NCI-H2081 treated with DMSO at 0.1 percent for 48 hours (cell line): ENCODE data around the gene SYT8.
"Not testable (repeated sequence)": the region's sequence is repeated elsewhere in the genome, so short reads cannot be mapped to it uniquely, and the experiment has no call there.

Experiments
- DNase-seq: peaks from one replicate; lab custom pipeline; 2025; lab: John Stamatoyannopoulos, UW

The SYT8 gene, protein sequence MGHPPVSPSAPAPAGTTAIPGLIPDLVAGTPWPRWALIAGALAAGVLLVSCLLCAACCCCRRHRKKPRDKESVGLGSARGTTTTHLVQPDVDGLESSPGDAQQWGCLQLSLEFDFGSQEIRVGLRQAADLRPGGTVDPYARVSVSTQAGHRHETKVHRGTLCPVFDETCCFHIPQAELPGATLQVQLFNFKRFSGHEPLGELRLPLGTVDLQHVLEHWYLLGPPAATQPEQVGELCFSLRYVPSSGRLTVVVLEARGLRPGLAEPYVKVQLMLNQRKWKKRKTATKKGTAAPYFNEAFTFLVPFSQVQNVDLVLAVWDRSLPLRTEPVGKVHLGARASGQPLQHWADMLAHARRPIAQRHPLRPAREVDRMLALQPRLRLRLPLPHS

DNA sequence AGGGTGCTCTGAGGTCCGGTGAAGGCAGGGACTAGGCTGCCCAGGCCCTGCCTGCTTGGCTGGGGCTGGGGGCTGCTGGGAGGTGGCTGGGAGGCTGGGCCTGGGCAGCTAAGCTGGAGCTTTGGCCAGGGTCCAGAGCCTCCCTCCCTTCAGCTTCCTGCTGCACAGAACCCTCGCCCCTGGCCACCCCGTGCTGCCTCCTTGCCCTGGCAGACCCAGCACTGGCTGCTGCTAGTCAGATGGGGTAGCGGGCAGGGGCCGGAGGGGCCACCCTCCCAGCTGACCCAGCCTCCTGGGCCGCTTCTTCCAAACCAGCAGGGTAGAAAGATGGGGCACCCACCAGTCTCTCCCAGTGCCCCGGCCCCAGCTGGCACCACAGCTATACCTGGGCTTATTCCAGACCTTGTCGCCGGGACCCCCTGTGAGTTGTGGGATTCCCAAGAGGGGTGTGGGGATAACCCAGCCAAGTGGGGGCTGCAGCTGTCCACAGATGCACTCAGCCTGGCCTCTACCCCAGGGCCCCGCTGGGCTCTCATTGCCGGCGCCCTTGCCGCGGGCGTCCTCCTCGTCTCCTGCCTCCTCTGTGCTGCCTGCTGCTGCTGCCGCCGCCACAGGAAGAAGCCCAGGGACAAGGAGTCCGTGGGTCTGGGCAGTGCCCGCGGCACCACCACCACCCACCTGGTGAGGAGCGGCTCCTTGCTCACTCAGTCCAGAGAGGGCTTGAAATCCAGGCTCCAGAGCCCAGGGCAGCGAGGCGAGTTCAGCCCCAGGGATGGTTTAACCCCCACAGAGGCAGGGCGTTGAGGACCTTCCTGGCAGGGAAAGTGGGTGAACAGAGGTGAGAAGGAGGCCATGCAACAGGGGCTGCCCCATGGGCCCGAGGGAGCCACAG, at the start of gene SYT8:
Gene SYT8 (plus strand): TSS at position 212 of the 892 bp plus-strand sequence. CDS start 116 bp downstream, at position 328.
- no peak for DNase-seq

DNA sequence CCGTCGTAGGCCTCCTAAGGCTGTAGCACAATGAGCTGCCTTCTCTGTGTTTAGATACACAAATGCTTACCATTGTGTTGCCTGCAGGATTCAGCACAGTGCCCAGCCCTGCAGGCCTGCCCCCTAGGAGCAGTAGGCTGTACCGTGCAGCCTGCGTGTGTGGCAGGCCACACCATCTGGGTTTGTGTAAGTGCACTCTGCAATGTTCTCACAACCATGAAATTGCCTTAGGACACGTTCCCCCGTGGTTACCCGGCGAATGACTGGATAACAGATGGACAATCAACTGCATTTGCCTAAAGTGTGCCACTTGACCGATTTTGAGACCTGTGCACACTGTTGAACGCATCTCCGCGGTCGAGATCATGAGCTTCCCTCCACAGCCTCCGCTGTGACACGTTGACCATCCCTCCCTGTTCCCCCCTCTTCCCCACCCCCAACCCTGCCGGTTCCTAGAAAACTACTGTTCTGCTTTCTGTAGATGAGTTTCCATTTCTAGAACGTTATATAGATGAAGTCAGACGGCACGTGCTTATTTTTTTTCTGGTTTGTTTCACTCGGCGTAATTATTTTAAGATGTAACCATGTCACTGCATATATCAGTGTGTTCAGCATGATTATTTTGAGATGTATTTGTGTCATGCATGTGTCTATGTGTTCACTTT, 48.9 kb upstream of the SYT8 start:
- no peak for DNase-seq

DNA sequence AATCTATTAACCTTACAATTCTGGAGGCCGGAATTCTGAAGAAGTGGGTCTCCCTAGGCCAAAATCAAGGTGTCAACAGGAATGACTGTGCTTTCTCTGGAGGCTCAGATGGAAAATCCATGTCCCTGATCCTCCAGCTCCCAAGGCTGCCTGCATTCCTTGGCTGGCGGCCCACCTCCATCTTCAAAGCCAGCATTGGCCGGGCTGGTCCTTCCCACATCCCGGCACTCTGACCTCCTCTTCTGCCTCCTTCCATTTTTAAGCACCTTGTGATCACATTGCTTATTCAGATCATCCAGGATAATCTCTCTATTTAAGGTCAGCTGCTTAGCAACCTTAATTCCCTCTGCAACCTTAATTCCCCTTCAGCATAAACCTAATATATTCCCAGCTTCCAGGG, 48.3 kb upstream of the SYT8 start:
- DNase-seq, result no peak

DNA sequence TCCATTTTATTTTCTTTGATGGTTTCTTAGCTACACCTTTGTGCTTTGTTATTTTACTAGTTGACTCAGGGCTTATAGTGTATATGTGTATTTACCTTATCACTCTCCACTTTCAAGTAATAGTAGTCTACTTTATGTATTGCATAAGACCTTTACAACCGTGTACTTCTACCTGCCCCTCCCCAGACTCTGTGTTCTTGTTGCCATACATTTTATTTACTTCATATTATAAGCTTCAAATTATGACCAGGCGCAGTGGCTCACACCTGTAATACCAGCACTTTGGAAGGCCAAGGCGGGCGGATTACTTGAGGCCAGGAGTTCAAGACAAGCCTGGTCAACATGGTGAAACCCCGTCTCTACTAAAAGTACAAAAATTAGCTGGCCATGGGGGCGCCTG, 42.9 kb upstream of the SYT8 start:
- DNase-seq, result no peak

DNA sequence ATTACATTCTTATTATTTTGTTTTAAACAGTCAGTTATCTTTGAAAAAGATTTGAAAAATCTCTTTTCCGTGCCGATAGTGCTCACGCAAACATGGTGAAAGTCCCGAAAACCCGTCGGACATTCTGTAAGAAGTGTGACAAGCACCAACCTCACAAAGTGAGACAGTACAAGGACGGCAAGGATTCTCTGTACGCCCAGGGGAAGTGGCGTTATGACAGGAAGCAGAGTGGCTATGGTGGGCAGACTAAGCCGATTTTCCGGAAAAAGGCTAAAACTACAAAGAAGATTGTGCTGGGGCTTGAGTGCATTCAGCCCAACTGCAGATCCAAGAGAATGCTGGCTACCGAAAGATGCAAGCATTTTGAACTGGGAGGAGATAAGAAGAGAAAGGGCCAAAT, 42.3 kb upstream of the SYT8 start:
- no peak for DNase-seq

DNA sequence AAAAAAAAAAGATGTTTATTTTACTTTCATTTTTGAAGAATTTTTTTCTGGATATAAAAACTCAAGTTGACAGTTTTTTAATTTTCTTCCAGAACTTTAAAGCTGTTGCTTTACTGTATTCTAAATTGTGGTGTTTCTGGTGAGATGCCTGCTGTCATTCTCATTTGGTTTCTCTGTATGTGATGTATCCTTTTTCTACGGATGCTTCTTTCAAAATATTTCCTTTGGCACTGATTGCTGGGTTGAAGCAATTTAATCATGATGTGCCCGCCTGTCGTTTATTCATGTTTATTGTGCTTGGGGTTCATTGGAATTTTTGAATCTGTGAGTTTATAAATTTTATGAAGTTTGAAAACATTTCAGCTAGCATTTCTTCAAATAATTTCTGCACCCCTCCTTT, 41.7 kb upstream of the SYT8 start:
- no peak for DNase-seq

DNA sequence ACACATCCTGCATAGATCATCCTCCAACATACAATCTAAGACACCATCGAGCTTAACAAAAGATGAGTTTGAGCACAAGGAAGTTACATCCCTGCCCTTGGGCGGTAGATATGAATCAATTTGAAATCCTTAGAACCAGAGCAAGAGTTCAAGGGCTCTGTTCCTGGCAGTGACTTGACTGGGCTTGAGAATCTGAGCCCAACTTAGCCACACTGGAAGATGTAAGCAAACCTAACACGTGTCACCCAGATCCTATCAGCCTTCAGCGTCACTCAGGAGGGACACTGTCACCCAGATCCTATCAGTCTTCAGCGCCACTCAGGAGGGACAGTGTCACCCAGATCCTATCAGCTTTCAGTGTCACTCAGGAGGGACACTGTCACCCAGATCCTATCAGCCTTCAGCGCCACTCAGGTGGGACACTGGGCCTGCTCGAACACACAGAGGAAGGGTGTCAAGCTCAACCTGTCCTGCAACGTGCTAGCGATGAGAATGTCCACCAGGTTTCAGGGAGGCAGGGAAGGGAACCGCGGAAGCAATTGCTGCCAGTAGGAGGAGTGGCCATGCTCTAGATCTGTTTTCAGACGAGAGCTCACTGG, 38.3 kb upstream of the SYT8 start:
- no peak for DNase-seq

DNA sequence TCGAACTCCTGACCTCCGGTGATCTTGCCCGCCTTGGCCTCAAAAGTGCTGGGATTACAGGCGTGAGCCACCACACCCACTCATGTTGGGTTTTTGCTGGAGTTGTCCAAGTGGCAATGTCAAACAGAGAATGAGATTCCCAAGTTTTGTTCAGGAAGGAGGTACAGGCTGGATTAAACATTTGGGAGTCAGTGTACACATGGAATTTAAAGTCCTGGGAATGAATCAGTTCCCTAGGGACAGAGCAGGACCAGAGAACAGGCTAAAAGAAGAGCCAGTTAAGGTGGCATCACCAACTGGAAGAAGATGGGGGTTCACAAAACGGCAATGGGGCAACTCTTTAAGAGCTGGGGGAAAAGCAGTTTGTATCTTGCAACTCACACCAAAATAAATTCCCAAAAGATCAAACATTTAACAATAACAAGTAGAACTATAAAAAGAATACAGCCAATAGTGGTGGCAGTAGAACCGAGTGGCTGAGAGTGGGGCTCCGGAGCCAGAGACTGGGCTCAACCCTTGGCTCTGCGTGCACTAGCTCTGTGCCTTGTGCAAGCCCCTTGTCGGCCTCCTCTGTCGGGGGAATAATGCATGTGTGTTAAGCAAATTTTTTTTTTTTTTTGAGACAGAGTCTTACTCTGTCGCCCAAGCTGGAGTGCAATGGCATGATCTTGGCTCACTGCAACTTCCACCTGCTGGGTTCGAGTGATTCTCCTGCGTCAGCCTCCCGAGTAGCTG, 37.2 kb upstream of the SYT8 start:
- no peak for DNase-seq

DNA sequence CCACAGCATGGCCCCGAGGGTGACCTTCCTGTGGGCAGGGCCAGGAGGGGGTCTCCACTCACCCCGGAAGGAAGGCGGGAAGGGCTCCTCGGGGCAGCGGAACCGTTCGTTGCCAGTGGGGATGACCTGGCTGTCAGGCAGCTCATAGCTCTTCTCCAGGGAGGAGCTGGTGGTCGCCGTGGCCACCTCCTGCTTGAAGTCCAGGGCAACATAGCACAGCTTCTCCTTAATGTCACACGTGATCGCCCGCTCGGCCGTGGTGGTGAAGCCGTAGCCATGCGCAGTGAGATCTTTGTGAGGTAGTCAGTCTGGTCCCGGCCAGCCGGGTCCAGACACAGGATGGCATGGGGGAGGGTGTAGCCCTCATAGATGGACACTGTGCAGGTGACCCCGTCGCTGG, 31.5 kb upstream of the SYT8 start:
- DNase-seq, result no peak

DNA sequence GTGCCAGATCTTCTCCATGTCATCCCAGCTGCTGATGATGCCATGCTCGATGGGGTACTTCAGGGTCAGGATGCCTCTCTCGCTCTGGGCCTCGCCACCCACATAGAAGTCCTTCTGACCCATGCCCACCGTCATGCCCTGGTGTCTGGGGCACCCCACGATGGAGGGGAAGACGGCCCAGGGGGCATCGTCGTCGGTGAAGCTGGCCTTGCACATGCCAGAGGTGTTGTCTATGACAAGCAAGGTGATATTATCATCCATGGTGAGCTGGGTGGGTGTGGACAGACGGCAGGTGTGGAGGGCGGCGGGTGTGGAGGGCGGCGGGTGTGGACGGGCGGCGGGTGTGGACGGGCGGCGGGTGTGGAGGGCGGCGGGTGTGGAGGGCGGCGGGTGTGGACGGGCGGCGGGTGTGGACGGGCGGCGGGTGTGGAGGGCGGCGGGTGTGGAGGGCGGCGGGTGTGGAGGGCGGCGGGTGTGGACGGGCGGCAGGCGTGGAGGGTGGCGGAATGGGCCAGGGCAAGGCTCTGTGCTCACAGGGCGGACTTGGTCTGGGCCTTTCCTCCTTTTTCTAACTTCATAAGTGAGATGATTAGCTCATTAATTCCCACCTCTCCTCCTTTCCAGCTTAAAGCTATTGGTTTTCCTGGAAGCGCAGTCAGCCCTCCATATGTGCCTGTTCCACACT, 30.8 kb upstream of the SYT8 start:
- DNase-seq, result not testable (repeated sequence)

DNA sequence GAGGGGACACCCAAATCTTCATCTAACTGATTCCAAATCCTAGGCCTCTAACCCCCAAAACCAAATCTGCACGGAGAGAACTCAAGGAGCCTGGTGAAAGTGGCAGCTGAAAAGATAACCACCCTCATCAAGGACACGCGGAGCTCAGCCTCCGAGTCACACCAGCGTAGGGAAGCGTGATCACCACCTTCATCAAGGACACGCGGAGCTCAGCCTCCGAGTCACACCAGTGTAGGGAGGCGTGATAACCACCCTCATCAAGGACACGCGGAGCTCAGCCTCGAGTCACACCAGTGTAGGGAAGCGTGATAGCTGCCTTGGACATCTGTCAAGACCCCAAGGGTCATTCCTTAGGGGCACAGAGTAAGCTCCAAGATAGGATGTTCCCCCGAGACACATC, 29.3 kb upstream of the SYT8 start:
- DNase-seq, result no peak

DNA sequence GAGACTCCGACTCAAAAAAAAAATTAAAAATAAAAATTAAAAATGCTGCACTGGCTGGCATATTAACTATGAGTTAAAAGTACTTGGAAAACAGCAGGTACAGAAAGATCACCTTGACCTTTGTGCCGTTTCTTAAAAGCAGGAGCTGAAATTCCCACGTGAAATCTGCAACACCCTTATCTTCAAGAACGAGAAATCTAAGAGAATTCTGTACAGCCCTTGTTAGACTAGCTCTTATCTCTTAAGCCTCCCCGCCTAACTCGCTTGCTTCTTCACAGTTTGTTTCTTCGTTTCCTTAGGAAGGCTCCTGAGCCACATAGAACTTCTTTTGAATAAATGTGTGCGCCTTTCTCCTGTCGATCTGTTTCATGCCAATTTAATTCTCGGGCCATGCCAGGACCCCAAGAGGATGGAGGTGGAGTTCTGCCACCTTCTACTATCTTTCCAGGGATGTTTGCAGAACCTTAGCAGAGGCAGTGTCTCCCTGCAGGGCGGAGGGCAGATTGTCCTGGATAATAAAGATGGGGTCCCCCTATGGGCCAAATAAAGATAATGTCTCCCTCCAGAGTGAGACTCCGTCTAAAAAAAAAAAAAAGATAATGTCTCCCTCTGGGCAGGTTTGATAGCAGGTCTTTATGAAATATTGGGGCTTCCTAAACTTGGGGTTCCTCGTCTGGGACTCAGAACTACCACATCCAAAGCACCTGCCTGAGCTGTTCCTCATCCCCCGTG, 27.4 kb upstream of the SYT8 start:
- DNase-seq, result no peak

DNA sequence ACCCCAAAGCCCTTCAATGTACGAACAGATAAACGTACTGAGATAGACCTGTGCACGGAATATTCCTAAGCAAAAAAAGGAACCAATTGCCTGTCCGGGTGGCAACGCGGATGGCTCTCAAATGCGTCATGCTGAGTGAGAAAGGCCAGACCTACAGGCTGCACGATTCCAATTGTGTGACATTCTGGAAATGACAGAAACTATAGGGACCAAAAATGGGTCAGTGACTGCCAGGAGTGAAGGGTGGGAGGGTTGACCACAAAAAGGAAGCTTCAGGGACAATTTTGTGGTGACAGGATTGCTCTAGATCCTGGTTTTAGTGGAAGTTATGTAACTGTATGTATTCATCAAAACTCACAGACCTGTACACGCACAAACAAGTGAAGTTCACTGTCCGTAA, 24.0 kb upstream of the SYT8 start:
- no peak for DNase-seq

DNA sequence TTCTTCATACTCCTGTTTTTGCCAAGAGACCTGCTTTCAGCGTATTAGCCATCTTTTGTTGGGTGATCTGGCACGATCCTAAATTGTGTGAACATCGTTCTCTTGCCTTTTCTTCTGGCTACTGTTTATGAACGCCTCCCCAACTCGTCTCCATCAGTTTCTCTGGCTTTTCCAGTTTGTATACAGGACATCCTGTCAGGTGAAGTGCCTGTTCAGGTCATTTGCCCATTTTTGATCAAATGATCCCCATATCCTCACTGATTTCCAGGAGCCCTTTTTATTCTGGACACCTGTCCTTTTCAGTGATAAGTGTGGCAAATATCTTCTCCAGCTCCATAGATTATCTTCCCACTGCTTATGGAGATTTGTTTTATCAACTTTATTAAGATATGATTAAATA, 22.5 kb upstream of the SYT8 start:
- no peak for DNase-seq

DNA sequence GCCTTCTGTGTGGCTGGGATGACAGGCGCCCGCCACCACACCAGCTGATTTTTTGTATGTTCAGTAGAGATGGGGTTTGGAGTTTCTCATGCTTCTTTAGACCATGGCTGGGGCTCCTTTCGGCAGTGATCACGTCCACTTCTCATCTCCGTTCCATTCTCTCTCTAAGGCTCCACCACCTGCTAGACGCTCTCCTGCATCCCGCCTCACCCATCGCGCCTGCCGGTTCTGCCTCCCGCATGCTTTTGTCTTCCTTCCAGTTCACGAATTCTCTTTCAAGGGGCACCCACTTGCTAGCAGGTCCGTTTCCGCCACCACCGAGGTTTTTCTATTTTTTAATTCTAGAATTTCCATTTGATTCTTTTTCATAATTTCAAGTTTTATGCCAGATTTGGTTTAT, 22.0 kb upstream of the SYT8 start:
- DNase-seq, result no peak

DNA sequence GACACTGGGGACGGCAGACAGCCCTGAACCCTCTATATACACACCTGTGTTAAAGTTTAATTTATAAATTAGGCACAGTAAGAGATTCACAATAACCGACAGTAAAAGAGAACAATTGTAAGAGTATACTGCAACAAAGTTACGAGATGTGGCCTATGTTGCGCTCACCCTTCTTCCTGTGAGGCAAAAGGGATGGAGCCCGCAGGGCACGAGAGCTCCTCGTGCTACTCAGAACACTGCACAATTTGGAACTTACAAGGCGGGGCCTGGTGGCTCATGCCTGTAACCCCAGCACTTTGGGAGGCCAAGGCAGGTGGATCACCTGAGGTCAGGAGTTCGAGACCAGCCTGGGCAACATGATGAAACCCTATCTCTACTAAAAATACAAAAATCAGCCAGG, 21.4 kb upstream of the SYT8 start:
- DNase-seq, result not testable (repeated sequence)

DNA sequence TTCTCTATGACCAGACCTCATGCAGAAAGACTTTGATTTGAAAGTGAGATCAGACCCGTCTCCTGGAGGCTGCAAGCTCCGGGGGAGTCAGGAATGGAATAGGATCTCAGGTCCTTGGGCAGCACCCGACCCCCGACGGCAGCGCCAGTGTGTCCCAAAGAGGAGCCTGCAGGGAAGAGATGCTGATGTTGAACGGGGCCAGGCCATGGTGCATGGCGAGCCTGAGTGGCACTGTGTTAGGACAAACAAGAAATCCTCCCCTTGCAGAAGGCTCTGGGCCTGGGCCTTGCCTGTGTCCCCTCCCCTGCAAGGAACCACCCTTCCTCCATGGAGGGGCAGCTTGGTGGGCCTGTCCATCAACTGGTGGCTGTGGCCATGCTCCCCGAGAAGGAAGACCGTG, 20.1 kb upstream of the SYT8 start:
- DNase-seq, result no peak

DNA sequence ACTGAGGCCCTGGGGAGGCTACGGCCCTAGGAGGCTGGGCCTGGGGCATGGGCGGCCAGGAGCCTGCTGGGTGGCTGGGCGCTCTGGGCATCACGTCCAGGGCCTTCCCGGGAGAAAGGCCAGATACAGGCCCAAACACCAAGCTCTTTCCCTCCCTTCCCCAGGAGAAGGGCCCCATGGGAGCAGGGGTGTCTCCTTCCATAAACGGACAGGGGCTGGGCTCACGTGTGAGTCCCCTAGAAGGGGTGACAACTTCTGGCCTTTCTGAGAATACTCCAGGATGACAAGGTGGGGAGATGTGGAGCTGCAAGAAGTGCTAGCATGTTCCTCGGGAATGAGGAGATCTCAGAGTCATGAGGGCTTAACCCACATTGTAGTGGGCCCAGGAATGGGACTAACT, 19.5 kb upstream of the SYT8 start:
- no peak for DNase-seq

DNA sequence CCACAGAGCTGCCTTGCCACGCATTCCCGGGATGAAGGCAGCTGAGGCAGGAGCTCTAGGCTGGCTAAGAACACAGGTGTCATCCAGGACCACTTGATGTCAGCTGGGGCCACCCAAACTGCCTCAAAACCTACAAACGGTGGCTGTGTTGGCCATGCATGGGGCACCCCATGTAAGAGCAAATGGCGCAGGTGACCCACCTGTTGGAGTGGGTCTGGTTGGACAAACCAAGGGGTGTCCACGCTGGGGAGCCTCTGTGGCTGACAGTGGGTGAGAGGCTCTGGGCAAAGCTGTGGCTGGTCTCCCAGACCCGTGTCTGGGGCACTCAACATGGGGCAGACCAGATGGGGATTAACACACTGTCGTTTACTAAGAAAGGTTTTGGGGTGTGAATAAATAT, 19.0 kb upstream of the SYT8 start:
- DNase-seq, result no peak

DNA sequence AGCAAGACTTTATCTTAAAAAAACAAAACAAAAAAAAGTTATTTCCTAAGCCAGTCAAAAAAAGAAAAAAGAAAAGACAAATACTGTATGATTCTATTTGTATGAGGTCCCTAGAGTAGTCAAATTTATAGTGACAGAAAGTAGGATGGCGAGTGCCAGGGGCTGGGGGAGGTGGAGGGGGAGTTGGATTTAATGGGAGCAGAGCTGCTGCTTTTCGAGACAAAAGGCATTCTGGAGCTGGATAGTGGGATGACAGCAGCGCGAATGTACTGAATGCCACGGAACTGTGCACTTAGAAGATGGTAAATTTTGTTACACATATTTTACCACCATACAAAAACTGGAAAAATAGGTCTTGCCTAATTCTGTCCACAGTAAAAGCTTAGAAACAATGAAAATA, 17.8 kb upstream of the SYT8 start:
- DNase-seq, result no peak
